Measurements from ENCODE around the gene SCD. TPM values are rescaled to one million over a fixed set of nuclear protein-coding genes. Genes with fewer than 3 reads are reported as not detected.

SCD gene
- total and polyA plus RNA-seq, 2 donors (not counting 1 experiment from before 2014, with no cell fraction given): 0.89 to 5.1 TPM

DNA sequence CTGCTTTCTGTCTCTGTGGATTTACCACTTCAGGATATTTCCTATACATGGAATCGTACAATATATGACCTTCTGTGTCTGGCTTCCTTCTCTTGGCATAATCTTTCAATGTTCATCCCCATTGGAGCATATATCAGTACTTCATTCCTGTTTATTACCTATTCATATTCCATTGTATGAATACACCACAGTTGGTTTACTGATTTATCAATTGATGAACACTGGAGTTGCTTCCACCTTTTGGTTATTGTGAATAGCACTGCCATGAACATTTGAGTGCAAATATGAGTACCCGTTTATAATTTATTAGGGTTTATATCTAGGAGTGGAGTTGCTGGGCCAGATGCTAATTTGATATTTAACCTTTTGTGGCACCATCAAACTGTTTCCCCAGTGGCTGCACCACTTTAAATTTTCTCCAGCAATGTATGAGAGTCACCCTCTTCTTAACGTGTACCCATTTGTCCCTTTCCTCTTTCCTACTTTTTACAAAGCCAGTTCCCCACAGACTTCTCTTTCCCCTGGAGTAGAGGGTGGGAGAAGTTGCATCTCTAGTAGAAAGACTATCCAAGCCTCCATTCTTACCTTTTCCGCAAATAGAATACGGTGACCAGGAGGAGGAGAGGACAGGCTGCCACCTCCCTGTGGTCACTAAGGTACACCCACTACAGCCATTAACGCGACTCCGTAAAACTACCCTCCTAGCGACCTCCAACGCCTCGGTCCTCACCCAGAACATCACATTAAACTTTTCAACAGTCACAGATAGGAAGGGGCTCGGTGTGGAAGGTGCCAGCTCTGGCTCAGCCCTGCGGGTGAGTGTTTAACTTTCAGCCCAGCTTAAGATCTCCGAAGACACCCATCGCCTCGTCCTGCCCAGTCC lies 25.6 kb downstream of the SCD start:
- intact Hi-C loops (cut with micrococcal nuclease): loop anchor here (1.0 to 5.0 kb wide), 3 partner anchors 25 to 110 kb away; partner anchors contain the start of gene SCD

More for the DNA sequence above, 25.6 kb downstream of the SCD start:
- Histone ChIP-seq H3K4me3 (ENCODE audit: control extremely low read depth in 1 of 5, extremely low read depth in 1 of 5, insufficient read depth in 1 of 5, low read depth in 2 of 5, low read length in 4 of 5) (peak overlapping the region; percentile 57 to 82 (median 81)), H3K36me3 (replicated peaks in 1 of 2; ENCODE audit: control extremely low read depth in 1 of 2, control insufficient read depth in 1 of 2, extremely low read depth in 1 of 2, insufficient read depth in 2 of 2, low read length in 1 of 2) (no peaks in the 10 kb centered on the region), H3K4me2 (replicated peaks; ENCODE audit: low read depth, low read length, poor library complexity, severe bottlenecking) (peak overlapping the region; percentile 72), H3K9ac (ENCODE audit: low read length) (peak overlapping the region; percentile 64), H3K27ac (ENCODE audit: low read length in 2 of 2) (peak overlapping the region; percentile 83 to 91), H4K20me1 (ENCODE audit: control insufficient read depth, insufficient read depth, low read length, poor library complexity, severe bottlenecking) (no peaks in the 10 kb centered on the region), H3K79me2 (ENCODE audit: control insufficient read depth, insufficient read depth, low read length) (no peaks in the 10 kb centered on the region), H3K4me1 (ENCODE audit: control insufficient read depth in 2 of 2, insufficient read depth in 2 of 2, low read length in 2 of 2) (peaks cover 32 to 46% of the 10 kb centered on the region in 2 donors), H2AFZ (ENCODE audit: insufficient read depth, low read depth, low read length, poor library complexity, severe bottlenecking) (peak overlapping the region; percentile 82), H3K9me3 (ENCODE audit: control extremely low read depth in 1 of 3, control insufficient read depth in 2 of 3, insufficient read depth in 1 of 3, low read length in 2 of 3) (no peaks in the 10 kb centered on the region), H3K27me3 (replicated peaks in 1 of 4; ENCODE audit: control extremely low read depth in 1 of 4, control insufficient read depth in 3 of 4, insufficient read depth in 4 of 4, low read length in 3 of 4) (peaks cover 0 to 2% (median 0%) of the 10 kb centered on the region in 4 experiments)
- H3K27me3 Mint-ChIP-seq: no peaks in the 10 kb centered on the region
- H3K27ac Mint-ChIP-seq: peak overlapping the region; percentile 7
- TF ChIP-seq, protein P1, sequence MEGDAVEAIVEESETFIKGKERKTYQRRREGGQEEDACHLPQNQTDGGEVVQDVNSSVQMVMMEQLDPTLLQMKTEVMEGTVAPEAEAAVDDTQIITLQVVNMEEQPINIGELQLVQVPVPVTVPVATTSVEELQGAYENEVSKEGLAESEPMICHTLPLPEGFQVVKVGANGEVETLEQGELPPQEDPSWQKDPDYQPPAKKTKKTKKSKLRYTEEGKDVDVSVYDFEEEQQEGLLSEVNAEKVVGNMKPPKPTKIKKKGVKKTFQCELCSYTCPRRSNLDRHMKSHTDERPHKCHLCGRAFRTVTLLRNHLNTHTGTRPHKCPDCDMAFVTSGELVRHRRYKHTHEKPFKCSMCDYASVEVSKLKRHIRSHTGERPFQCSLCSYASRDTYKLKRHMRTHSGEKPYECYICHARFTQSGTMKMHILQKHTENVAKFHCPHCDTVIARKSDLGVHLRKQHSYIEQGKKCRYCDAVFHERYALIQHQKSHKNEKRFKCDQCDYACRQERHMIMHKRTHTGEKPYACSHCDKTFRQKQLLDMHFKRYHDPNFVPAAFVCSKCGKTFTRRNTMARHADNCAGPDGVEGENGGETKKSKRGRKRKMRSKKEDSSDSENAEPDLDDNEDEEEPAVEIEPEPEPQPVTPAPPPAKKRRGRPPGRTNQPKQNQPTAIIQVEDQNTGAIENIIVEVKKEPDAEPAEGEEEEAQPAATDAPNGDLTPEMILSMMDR (IDR thresholded peaks at IDR 0.05): no peak
- no peak for TF ChIP-seq EZH2 (IDR thresholded peaks at IDR 0.05; ENCODE audit: borderline replicate concordance, insufficient read depth, low read depth, low read length, poor library complexity, severe bottlenecking)
- no peak overlapping the region for H3K4me3 Mint-ChIP-seq
- H3K4me1 Mint-ChIP-seq: peaks cover 19% of the 10 kb centered on the region
- no peaks in the 10 kb centered on the region for H3K9me3 Mint-ChIP-seq (ENCODE audit: insufficient read depth)
- no peak for ATAC-seq (ENCODE audit: low read depth)
- ChIA-PET CTCF (interaction anchor here (0.7 to 2.4 kb wide), 5 partner anchors 34 to 158 kb away, joined by 3 to 13 read pairs (median 8); no protein-coding TSS in a partner anchor), POLR2A (interaction anchor here (0.7 to 1.2 kb wide), 2 partner anchors 26 to 91 kb away, joined by 3 to 20 read pairs; partner anchors contain the start of gene SCD)
- WGBS (ENCODE audit: insufficient coverage): 18% methylated on average over 9 of the region's 16 CpGs
- DNase-seq: no peak

All from B cell (primary cell).